GM12878 (cell line): ENCODE data around the gene CDC42SE2. TPM values are rescaled to one million over a fixed set of nuclear protein-coding genes. Genes with fewer than 3 reads are reported as not detected.

Experiments
- ATAC-seq: fragments of 200-7000 bp; cut with Tn5 transposase; 3 replicates; pipeline ENCODE4 v1.9.1; 2020; ENCODE audit warnings: mild to moderate bottlenecking, moderate library complexity
- BruUV-seq: library from RNA; stranded (reverse); fragments of 400-500 nt; replicated peaks from 2 replicates; lab custom pipeline; 2021; lab: Mats Ljungman, UMichigan
- CTCF ChIA-PET: fragments of 300-600 bp; sonication (Branson Sonifier 250); formaldehyde crosslinking; extraction: SDS; loops from one replicate; lab custom pipeline; 2021; ENCODE audit warnings: inconsistent platforms; lab: Yijun Ruan, JAX
- POLR2A ChIA-PET: fragments of 350-600 bp; formaldehyde crosslinking; extraction: SDS; loops from one replicate; lab custom pipeline; 2021; ENCODE audit warnings: inconsistent platforms; lab: Charles Lee
- RAD21 ChIA-PET: fragments of 300-600 bp; sonication (Branson Sonifier 250); formaldehyde crosslinking; loops from one replicate; lab custom pipeline; 2023; ENCODE audit warnings: antibody characterized with exemption; ENCODE audit not compliant: unreplicated experiment; lab: Charles Lee
- SMC1A ChIA-PET: fragments of 300-600 bp; sonication (Branson Sonifier 250); formaldehyde crosslinking; loops from one replicate; lab custom pipeline; 2023; ENCODE audit not compliant: unreplicated experiment, uncharacterized antibody; lab: Charles Lee
- DNase-seq: peaks from one replicate; pipeline ENCODE4 v3.0.0-alpha.2; 2011; ENCODE audit warnings: low read depth, low spot score
- FAIRE-seq: peaks from 3 replicates; lab custom pipeline; 2011; peaks lifted over from hg19 to GRCh38; lab: Jason Lieb, UNC
- H2AFZ ChIP-seq: 2 replicates; pipeline ENCODE4 v1.6.0; 2011; ENCODE audit warnings: low read depth, low read length, control low read depth; ENCODE audit not compliant: control insufficient read depth
- H3K27ac ChIP-seq: 2 replicates; pipeline ENCODE4 v1.5.1; 2011; ENCODE audit warnings: control low read depth; ENCODE audit not compliant: control insufficient read depth, insufficient read depth
- H3K27me3 ChIP-seq, 2 experiments: replicated peaks in 1 of 2; 2 replicates each; pipeline versions ENCODE4 v1.6.0 to v1.6.1; 2011; ENCODE audit warnings: low read length in 1 of 2; ENCODE audit not compliant: control insufficient read depth in 2 of 2, insufficient read depth in 2 of 2
- H3K36me3 ChIP-seq, 2 experiments: 2 replicates each; pipeline ENCODE4 v1.5.1; 2011; ENCODE audit warnings: low read length in 1 of 2; ENCODE audit not compliant: control insufficient read depth in 2 of 2, insufficient read depth in 2 of 2
- H3K4me1 ChIP-seq: 2 replicates; pipeline ENCODE4 v1.6.1; 2011; ENCODE audit warnings: mild to moderate bottlenecking, low read length, moderate library complexity, mixed read lengths; ENCODE audit not compliant: control insufficient read depth, insufficient read depth
- H3K4me2 ChIP-seq: 2 replicates; pipeline ENCODE4 v1.6.0; 2011; ENCODE audit warnings: control low read depth; ENCODE audit not compliant: control insufficient read depth, insufficient read depth
- H3K4me3 ChIP-seq: fragments of 200-600 bp; sonication (generic); 2 replicates; pipeline ENCODE4 v1.5.1; 2016
- H3K79me2 ChIP-seq: 2 replicates; pipeline ENCODE4 v1.6.0; 2011; ENCODE audit warnings: low read length; ENCODE audit not compliant: control insufficient read depth, insufficient read depth
- H3K9ac ChIP-seq: 2 replicates; pipeline ENCODE4 v1.8.0; 2011; ENCODE audit warnings: low read length, control low read depth, mixed read lengths; ENCODE audit not compliant: control insufficient read depth, insufficient read depth
- H3K9me3 ChIP-seq: replicated peaks from 3 replicates; pipeline ENCODE4 v1.5.1; 2011; ENCODE audit warnings: mild to moderate bottlenecking, low read length; ENCODE audit not compliant: control insufficient read depth, insufficient read depth
- H4K20me1 ChIP-seq: 2 replicates; pipeline ENCODE4 v1.6.0; 2011; ENCODE audit not compliant: control insufficient read depth, insufficient read depth
- ATF3 ChIP-seq: IDR thresholded peaks from 2 replicates; pipeline ENCODE4 v1.6.1; 2011; ENCODE audit warnings: low read depth, mild to moderate bottlenecking, low read length, moderate library complexity, borderline replicate concordance; ENCODE audit errors: extremely low read depth
- CBX3 ChIP-seq: fragments of 200-600 bp; sonication (generic); IDR thresholded peaks from 2 replicates; pipeline ENCODE4 v1.6.1; 2016; ENCODE audit warnings: low read depth, borderline replicate concordance
- EED ChIP-seq: sonication (generic); IDR thresholded peaks from 2 replicates; pipeline ENCODE4 v1.6.1; 2016; ENCODE audit warnings: antibody characterized with exemption, low read depth
- ESRRA ChIP-seq: IDR thresholded peaks from 2 replicates; pipeline ENCODE4 v1.6.1; 2012; ENCODE audit warnings: mild to moderate bottlenecking, low read length, improper control_type of control experiment
- EZH2 ChIP-seq: IDR thresholded peaks from 2 replicates; pipeline ENCODE4 v1.6.1; 2012; ENCODE audit warnings: low read depth, mild to moderate bottlenecking, control low read depth, inconsistent platforms, low read length, borderline replicate concordance; ENCODE audit not compliant: control insufficient read depth
- GABPA ChIP-seq: IDR thresholded peaks from 2 replicates; pipeline ENCODE4 v1.6.1; 2014; ENCODE audit warnings: antibody characterized with exemption, low read depth, mild to moderate bottlenecking, inconsistent platforms
- IKZF1 ChIP-seq: fragments of 450-650 bp; conservative IDR thresholded peaks from 2 replicates; pipeline ENCODE4 v1.6.1; 2017; ENCODE audit warnings: antibody characterized with exemption, mild to moderate bottlenecking
- NBN ChIP-seq: fragments of 450-650 bp; IDR thresholded peaks from 2 replicates; pipeline ENCODE4 v1.6.1; 2016
- NFIC ChIP-seq: IDR thresholded peaks from 2 replicates; pipeline ENCODE4 v1.6.1; 2012; ENCODE audit warnings: low read depth, mild to moderate bottlenecking, inconsistent platforms, low read length, moderate library complexity
- NR2F1 ChIP-seq: fragments of 450-650 bp; conservative IDR thresholded peaks from 2 replicates; pipeline ENCODE4 v1.6.1; 2017; ENCODE audit warnings: mild to moderate bottlenecking
- PML ChIP-seq: IDR thresholded peaks from 2 replicates; pipeline ENCODE4 v1.6.1; 2012; ENCODE audit warnings: low read length, inconsistent platforms
- POLR2AphosphoS5 ChIP-seq: IDR thresholded peaks from 2 replicates; pipeline ENCODE4 v1.6.1; 2011; ENCODE audit warnings: mild to moderate bottlenecking, low read length, inconsistent platforms
- RELA ChIP-seq: fragments of 450-650 bp; IDR thresholded peaks from 2 replicates; pipeline ENCODE4 v1.8.0; 2014; ENCODE audit warnings: borderline replicate concordance; ENCODE audit not compliant: partially characterized antibody
- REST ChIP-seq: IDR thresholded peaks from 2 replicates; pipeline ENCODE4 v1.6.1; 2012; ENCODE audit warnings: mild to moderate bottlenecking, low read depth, low read length
- SMC3 ChIP-seq: IDR thresholded peaks from 2 replicates; pipeline ENCODE4 v1.6.1; 2011; ENCODE audit warnings: low read length, improper control_type of control experiment, borderline replicate concordance
- ZBTB4 ChIP-seq: fragments of 450-650 bp; formaldehyde crosslinking; IDR thresholded peaks from 2 replicates; pipeline ENCODE4 v1.4.0; 2022; ENCODE audit warnings: mild to moderate bottlenecking, moderate library complexity
- ZNF217 ChIP-seq: fragments of 450-650 bp; IDR thresholded peaks from 2 replicates; pipeline ENCODE4 v1.6.1; 2017; ENCODE audit warnings: antibody characterized with exemption, mild to moderate bottlenecking
- ZNF24 ChIP-seq: fragments of 450-650 bp; IDR thresholded peaks from 2 replicates; pipeline ENCODE4 v1.6.1; 2017; ENCODE audit warnings: antibody characterized with exemption, mild to moderate bottlenecking
- WGBS: methylation state at CpG from one replicate; pipeline ENCODE4 v1.1.6; 2016; ENCODE audit warnings: low lambda C conversion rate; ENCODE audit not compliant: insufficient replicate concordance, insufficient coverage; ENCODE audit errors: missing lambda C conversion rate; 5-methylcytosine and 5-hydroxymethylcytosine counted together
- in situ Hi-C: fragments of 300-500 bp; cut with MboI; formaldehyde crosslinking; loops from 9 replicates; pipeline ENCODE4 v1.14.3; 2018; ENCODE audit warnings: mixed read lengths
- intact Hi-C: fragments of 100-400 bp; cut with micrococcal nuclease; formaldehyde crosslinking; loops from one replicate; pipeline ENCODE4 v1.14.2; 2022; ENCODE audit not compliant: unreplicated experiment
- polyA plus RNA-seq, 11 experiments: library from polyadenylated mRNA; depleted of rRNA in 4 of 11; unstranded in 6 of 11; stranded (reverse) in 5 of 11; fragments of >200 nt; fragmentation: Nextera tagmentation in 4 of 11; fragmentation: Illumina TruSeq in 1 of 11; extraction: Ambion mirVana in 4 of 11; extraction: Trizol in 1 of 11; gene quantifications; 1 replicate in 1 of 11; 2 replicates in 10 of 11; pipeline versions ENCODE4 v1.2.1 to v1.2.3, GENCODE V29; 2011 to 2016; ENCODE audit warnings: inconsistent platforms in 2 of 11, missing spikeins in 2 of 11, low read depth in 1 of 11
- total RNA-seq, 4 experiments: library from RNA; depleted of rRNA in 3 of 4; stranded (reverse); fragments of >200 nt in 3 of 4; fragmentation: Illumina TruSeq in 1 of 4; extraction: Trizol in 1 of 4; gene quantifications; 2 replicates each; pipeline versions ENCODE4 v1.2.1 to v1.2.3, GENCODE V29; 2013 to 2021

CDC42SE2 gene
- total and polyA plus RNA-seq, 10 of the 15 experiments (the other 5 are each of a cell fraction or from before 2014, with no cell fraction given) = 57.0 to 148 (median 80.3) TPM

DNA sequence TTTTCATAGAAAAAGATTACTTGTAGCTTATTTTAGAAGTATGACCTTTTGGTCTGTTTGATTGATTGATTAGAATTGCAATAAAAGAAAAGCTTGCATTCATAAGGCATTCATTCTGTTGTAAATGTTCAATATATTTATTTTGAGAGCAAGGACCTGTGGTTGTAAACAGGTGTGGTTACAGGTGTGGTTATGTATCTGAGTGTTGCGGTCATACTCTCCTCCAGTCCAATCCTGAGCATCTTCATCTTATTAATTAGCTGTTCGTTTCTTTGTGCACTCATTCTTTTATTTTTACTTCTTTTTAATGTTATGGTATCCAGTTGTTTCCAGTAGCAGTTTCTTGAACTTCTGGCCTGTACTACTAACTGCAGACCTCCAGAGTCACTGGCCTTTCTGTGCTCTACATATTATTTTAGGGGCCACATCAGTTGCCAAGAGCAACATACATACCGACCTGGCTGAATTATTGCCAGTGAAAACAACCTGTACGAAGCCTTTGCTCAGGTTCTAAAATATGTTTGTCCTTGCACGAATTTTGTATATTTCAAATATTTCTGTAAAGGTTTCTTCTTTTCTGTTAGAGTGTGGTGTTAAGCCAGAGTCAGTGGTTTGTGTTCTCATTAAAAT is 128.7 kb downstream of the CDC42SE2 start:
- DNase-seq (no peak), FAIRE-seq (no peak), ATAC-seq (no peak)
- Histone ChIP-seq H3K4me1 (peaks cover 33% of the 10 kb centered on the region), H3K9ac (no peak overlapping the region), H2AFZ (no peak overlapping the region), H3K79me2 (peaks cover 11% of the 10 kb centered on the region), H3K4me3 (no peak overlapping the region), H3K4me2 (no peak overlapping the region), H4K20me1 (no peaks in the 10 kb centered on the region), H3K36me3 (peaks cover 8 to 29% of the 10 kb centered on the region in 2 experiments), H3K27me3 (no peaks in the 10 kb centered on the region), H3K27ac (no peak overlapping the region), H3K9me3 (no peaks in the 10 kb centered on the region)
- in situ Hi-C loops = no loop called here
- POLR2A ChIA-PET = interaction anchor here (1.0 to 2.7 kb wide), 2 partner anchors 9 to 11 kb away, joined by 3 to 9 read pairs; no protein-coding TSS in a partner anchor
- 8% methylated on average over 5 of the region's 5 CpGs for WGBS
- BruUV-seq = no TSS peak
- SMC1A ChIA-PET = interaction anchor here (0.8 to 1.3 kb wide), 3 partner anchors 11 to 18 kb away, joined by 3 to 5 read pairs (median 4); no protein-coding TSS in a partner anchor
- intact Hi-C loops = no loop called here
- CTCF ChIA-PET = interaction anchor here (0.7 to 0.9 kb wide), 2 partner anchors 16 to 35 kb away, joined by 3 read pairs; no protein-coding TSS in a partner anchor
- RAD21 ChIA-PET = interaction anchor here (0.7 to 1.7 kb wide), 3 partner anchors 11 to 134 kb away, joined by 3 to 5 read pairs (median 4); no protein-coding TSS in a partner anchor
- no peak for TF ChIP-seq RELA
- no peak for TF ChIP-seq ATF3
- no peak for TF ChIP-seq IKZF1
- no peak for TF ChIP-seq NFIC
- no peak for TF ChIP-seq PML
- TF ChIP-seq NBN = no peak
- TF ChIP-seq EZH2 = no peak
- no peak for TF ChIP-seq CBX3
- no peak for TF ChIP-seq NR2F1
- no peak for TF ChIP-seq ESRRA
- TF ChIP-seq ZNF24 = no peak
- no peak for TF ChIP-seq ZNF217
- TF ChIP-seq EED = no peak
- TF ChIP-seq SMC3 = no peak
- no peak for TF ChIP-seq POLR2AphosphoS5
- TF ChIP-seq GABPA = no peak
- TF ChIP-seq ZBTB4 (CRISPR knock-in tag) = no peak
- no peak for TF ChIP-seq REST
